K562 (cell line): ENCODE data around the gene RBM20. TPM values are rescaled to one million over a fixed set of nuclear protein-coding genes. Genes with fewer than 3 reads are reported as not detected.
"Not testable (repeated sequence)": the region's sequence is repeated elsewhere in the genome, so short reads cannot be mapped to it uniquely, and the experiment has no call there.

Experiments used
- ATAC-seq: fragments of 200-7000 bp; cut with Tn5 transposase; 3 replicates; pipeline ENCODE4 v1.9.1; 2020; ENCODE audit warnings: moderate library complexity
- BruUV-seq: library from RNA; stranded (reverse); fragments of 400-500 nt; replicated peaks from 2 replicates; lab custom pipeline; 2021; lab: Mats Ljungman, UMichigan
- CTCF ChIA-PET: fragments of 300-600 bp; formaldehyde crosslinking; extraction: SDS; loops from one replicate; lab custom pipeline; 2021; ENCODE audit warnings: low intra/inter-chr PET ratio; lab: Yijun Ruan, JAX
- POLR2A ChIA-PET: fragments of 300-600, 350-650 bp; sonication (Branson Sonifier 250); formaldehyde crosslinking; extraction: SDS; loops from one replicate; lab custom pipeline; 2021; ENCODE audit warnings: antibody characterized with exemption, inconsistent platforms; lab: Yijun Ruan, JAX
- DNase-seq, 4 experiments: peaks; one replicate each; pipeline versions ENCODE4 v3.0.0 to v3.0.0-alpha.2; 2011 to 2018; ENCODE audit warnings: low spot score in 3 of 4, mixed read lengths in 3 of 4; ENCODE audit errors: extremely low read depth in 1 of 4
- FAIRE-seq: peaks from 2 replicates; lab custom pipeline; 2011; peaks lifted over from hg19 to GRCh38; lab: Jason Lieb, UNC
- H2AFZ ChIP-seq: 2 replicates; pipeline ENCODE4 v1.6.0; 2011; ENCODE audit warnings: low read depth, low read length, control low read depth, inconsistent platforms
- H3K27ac ChIP-seq: fragments of 200-600 bp; 3 replicates; pipeline ENCODE4 v1.8.0; 2011; ENCODE audit warnings: low read depth, mild to moderate bottlenecking, control low read depth, inconsistent platforms, low read length, moderate library complexity, mixed read lengths; ENCODE audit errors: extremely low read depth
- H3K27me3 ChIP-seq, 2 experiments: fragments of 300-600 bp in 1 of 2; 2 replicates in 1 of 2; 3 replicates in 1 of 2; pipeline versions ENCODE4 v1.6.0 to v1.8.0; 2011; ENCODE audit warnings: inconsistent platforms in 2 of 2, low read length in 2 of 2, mild to moderate bottlenecking in 1 of 2, mixed read lengths in 1 of 2, moderate library complexity in 1 of 2; ENCODE audit not compliant: control insufficient read depth in 2 of 2, insufficient read depth in 2 of 2
- H3K36me3 ChIP-seq: fragments of 300-600 bp; 3 replicates; pipeline ENCODE4 v1.8.0; 2011; ENCODE audit warnings: mild to moderate bottlenecking, low read length, inconsistent platforms; ENCODE audit not compliant: control insufficient read depth, insufficient read depth
- H3K4me1 ChIP-seq, 2 experiments: fragments of 200-600 bp in 1 of 2; replicated peaks in 1 of 2; 2 replicates in 1 of 2; 3 replicates in 1 of 2; pipeline versions ENCODE4 v1.5.1 to v1.8.0; 2011; ENCODE audit warnings: inconsistent platforms in 2 of 2, low read length in 2 of 2, mild to moderate bottlenecking in 1 of 2, mixed read lengths in 1 of 2, moderate library complexity in 1 of 2; ENCODE audit not compliant: control insufficient read depth in 2 of 2, insufficient read depth in 2 of 2
- H3K4me2 ChIP-seq: 2 replicates; pipeline ENCODE4 v1.6.1; 2011; ENCODE audit warnings: low read length, control low read depth, inconsistent platforms, mixed read lengths; ENCODE audit not compliant: insufficient read depth
- H3K4me3 ChIP-seq: fragments of 200-600 bp; sonication (generic), shearing (Covaris generic); 2 replicates; pipeline ENCODE4 v1.5.1; 2016; ENCODE audit warnings: control low read depth, inconsistent platforms
- H3K79me2 ChIP-seq: fragments of 200-600 bp; 3 replicates; pipeline ENCODE4 v1.8.0; 2011; ENCODE audit warnings: low read length, inconsistent platforms; ENCODE audit not compliant: control insufficient read depth, insufficient read depth
- H3K9ac ChIP-seq, 2 experiments: 2 replicates each; pipeline versions ENCODE4 v1.6.0 to v1.6.1; 2011; ENCODE audit warnings: low read depth in 2 of 2, low read length in 2 of 2, control low read depth in 1 of 2, inconsistent platforms in 1 of 2, mild to moderate bottlenecking in 1 of 2, mixed read lengths in 1 of 2; ENCODE audit not compliant: insufficient read depth in 1 of 2
- H3K9me1 ChIP-seq: one replicate; pipeline ENCODE4 v1.6.0; 2011; ENCODE audit warnings: inconsistent platforms, mild to moderate bottlenecking, low read length, moderate library complexity; ENCODE audit not compliant: control insufficient read depth, insufficient read depth
- H3K9me3 ChIP-seq: replicated peaks from 2 replicates; pipeline ENCODE4 v1.5.1; 2011; ENCODE audit warnings: low read depth, low read length, inconsistent platforms; ENCODE audit not compliant: control insufficient read depth, insufficient read depth
- H4K20me1 ChIP-seq: replicated peaks from 2 replicates; pipeline ENCODE4 v1.6.1; 2011; ENCODE audit warnings: low read length, inconsistent platforms, mixed read lengths; ENCODE audit not compliant: control insufficient read depth, insufficient read depth
- ADNP ChIP-seq: fragments of 200-800 bp; sonication (Bioruptor generic); IDR thresholded peaks from 2 replicates; pipeline ENCODE4 v1.6.1; 2016; ENCODE audit warnings: missing genetic modification characterization, missing compliant biosample characterization
- BCOR ChIP-seq: fragments of 450-650 bp; IDR thresholded peaks from 2 replicates; pipeline ENCODE4 v1.6.1; 2016
- BRF1 ChIP-seq: IDR thresholded peaks from 3 replicates; pipeline ENCODE4 v1.6.1; 2011; ENCODE audit warnings: borderline replicate concordance, mild to moderate bottlenecking; ENCODE audit not compliant: insufficient read length; ENCODE audit errors: extremely low read depth
- KDM1A ChIP-seq, 2 experiments: fragments of 450-650 bp; IDR thresholded peaks; 2 replicates each; pipeline ENCODE4 v1.6.1; 2016; ENCODE audit warnings: mild to moderate bottlenecking in 2 of 2
- MAFK ChIP-seq: IDR thresholded peaks from 2 replicates; pipeline ENCODE4 v1.6.1; 2011; ENCODE audit warnings: low read length, improper control_type of control experiment
- MIER1 ChIP-seq: fragments of 450-650 bp; IDR thresholded peaks from 2 replicates; pipeline ENCODE4 v1.6.1; 2016; ENCODE audit warnings: antibody characterized with exemption, mild to moderate bottlenecking, low read depth
- NRF1 ChIP-seq, 2 experiments: fragments of 450-650 bp; IDR thresholded peaks in 1 of 2; conservative IDR thresholded peaks in 1 of 2; 2 replicates each; pipeline ENCODE4 v1.6.1; 2014; ENCODE audit warnings: mild to moderate bottlenecking in 2 of 2
- OTX1 ChIP-seq: fragments of 450-650 bp; formaldehyde crosslinking; IDR thresholded peaks from 2 replicates; pipeline ENCODE4 v1.4.0; 2022; ENCODE audit warnings: mild to moderate bottlenecking
- PML ChIP-seq: IDR thresholded peaks from 2 replicates; pipeline ENCODE4 v1.6.1; 2012; ENCODE audit warnings: low read length, inconsistent platforms
- RBM25 ChIP-seq: fragments of 200-400 bp; formaldehyde crosslinking; IDR thresholded peaks from 2 replicates; pipeline ENCODE4 v1.6.1; 2018; ENCODE audit warnings: low read length, low read depth, moderate library complexity; ENCODE audit not compliant: severe bottlenecking
- TARDBP ChIP-seq: fragments of 450-650 bp; IDR thresholded peaks from 2 replicates; pipeline ENCODE4 v1.6.1; 2016
- ZNF830 ChIP-seq: fragments of 250-450 bp; sonication (Bioruptor Pico); IDR thresholded peaks from 2 replicates; pipeline ENCODE4 v1.5.0; 2021; ENCODE audit warnings: mild to moderate bottlenecking
- WGBS: fragments of 100-300 bp; shearing (Covaris generic); methylation state at CpG from one replicate; pipeline ENCODE4 v1.1.6; 2016; ENCODE audit warnings: low coverage, mixed read lengths; ENCODE audit not compliant: insufficient coverage; ENCODE audit errors: missing lambda C conversion rate; 5-methylcytosine and 5-hydroxymethylcytosine counted together
- in situ Hi-C: fragments of 300-500 bp; cut with MboI; formaldehyde crosslinking; loops from 4 replicates; pipeline ENCODE4 v1.15.0; 2018; ENCODE audit warnings: inconsistent platforms, mixed read lengths
- intact Hi-C: fragments of 100-400 bp; cut with micrococcal nuclease; formaldehyde crosslinking; loops from 2 replicates; pipeline ENCODE4 v1.14.2; 2022
- polyA plus RNA-seq, 8 experiments: library from polyadenylated mRNA; depleted of rRNA in 4 of 8; stranded (reverse) in 5 of 8; unstranded in 3 of 8; fragments of >200 nt; fragmentation: Nextera tagmentation in 2 of 8; fragmentation: Illumina TruSeq in 1 of 8; extraction: Ambion mirVana in 2 of 8; extraction: Trizol in 1 of 8; gene quantifications; 2 replicates each; pipeline versions ENCODE4 v1.2.1 to v1.2.3, GENCODE V29; 2011 to 2014; ENCODE audit warnings: inconsistent platforms in 1 of 8, missing spikeins in 1 of 8
- total RNA-seq, 7 experiments: library from RNA; depleted of rRNA in 6 of 7; stranded (reverse); fragments of >200 nt in 6 of 7; fragmentation: Illumina TruSeq in 2 of 7; extraction: Trizol in 2 of 7; gene quantifications; 2 replicates each; pipeline versions ENCODE4 v1.2.1 to v1.2.3, GENCODE V29; 2011 to 2021; ENCODE audit warnings: low replicate concordance in 1 of 7

Gene RBM20
- total and polyA plus RNA-seq, 9 of the 15 experiments (the other 6 are each of a cell fraction or from before 2014, with no cell fraction given): 0.63 to 5.7 (median 3.2) TPM

GRCh38 chr10:110638319-110638718 lies 5.8 kb upstream of the RBM20 start:
- CTCF ChIA-PET: interaction anchor here (0.7 kb wide), 1 partner anchor 35 kb away, joined by 3 read pairs; no protein-coding TSS in a partner anchor
- ATAC-seq (no peak), FAIRE-seq (no peak), DNase-seq (no peak)
- Histone ChIP-seq H3K27me3 (no peaks in the 10 kb centered on the region), H3K4me3 (no peak overlapping the region), H3K9me1 (no peaks in the 10 kb centered on the region), H4K20me1 (no peaks in the 10 kb centered on the region), H3K27ac (no peak overlapping the region), H2AFZ (no peak overlapping the region), H3K4me1 (peaks cover 4 to 11% of the 10 kb centered on the region in 2 experiments; a peak in 4 of 5 replicates), H3K9ac (no peak overlapping the region), H3K9me3 (no peaks in the 10 kb centered on the region), H3K4me2 (no peak overlapping the region), H3K36me3 (no peaks in the 10 kb centered on the region), H3K79me2 (no peaks in the 10 kb centered on the region)
- intact Hi-C loops (no loop called here), in situ Hi-C loops (no loop called here)
- 41% methylated on average over 3 of the region's 3 CpGs for WGBS
- BruUV-seq: no TSS peak
- POLR2A ChIA-PET: no interaction called here
- peak; percentile 35; the same call in 1 of the 2 replicates for TF ChIP-seq ADNP (tag)
- peak in 1 of 2 experiments; percentile 38; a peak in 1 of 4 replicates for TF ChIP-seq KDM1A (IDR thresholded peaks at IDR 0.05)
- no peak for TF ChIP-seq OTX1 (CRISPR knock-in tag)
- TF ChIP-seq TARDBP: no peak
- peak; percentile 73 for TF ChIP-seq RBM25
- no peak for TF ChIP-seq PML
- no peak for TF ChIP-seq MAFK
- TF ChIP-seq BCOR: peak; percentile 59
- no peak for TF ChIP-seq MIER1
- no peak for TF ChIP-seq NRF1 (conservative IDR thresholded peaks at IDR 0.05 in 1 of 2, IDR thresholded peaks at IDR 0.05 in 1 of 2)
- TF ChIP-seq BRF1: no peak
- TF ChIP-seq ZNF830: no peak

GRCh38 chr10:110639046-110639445 lies 5.1 kb upstream of the RBM20 start:
- H3K4me3 ChIP-seq, H4K20me1 ChIP-seq, H3K4me2 ChIP-seq, H3K9me3 ChIP-seq, H3K9ac ChIP-seq, in situ Hi-C loops, intact Hi-C loops, POLR2A ChIA-PET, H3K27ac ChIP-seq, ATAC-seq, H2AFZ ChIP-seq, CTCF ChIA-PET, FAIRE-seq, H3K36me3 ChIP-seq, DNase-seq, BruUV-seq, H3K9me1 ChIP-seq, H3K27me3 ChIP-seq, H3K79me2 ChIP-seq: not testable (repeated sequence)
- 91% methylated on average over 4 of the region's 6 CpGs for WGBS
- peaks cover 11% of the 10 kb centered on the region in 2 experiments; a peak in 4 of 5 replicates for H3K4me1 ChIP-seq
